ENCODE results near the gene ZBTB7C.

ZBTB7C gene

GRCh38 chr18:48136051-48136826 lies 272.9 kb downstream of the ZBTB7C start:
- no peak overlapping the region for H3K27ac ChIP-seq
- TF ChIP-seq ZFX (IDR thresholded peaks at IDR 0.05) (no peak), CTCF (conservative IDR thresholded peaks at IDR 0.05) (no peak)

GRCh38 chr18:48135436-48135966 lies 273.7 kb downstream of the ZBTB7C start:
- H3K27ac ChIP-seq: no peak overlapping the region
- TF ChIP-seq CTCF (conservative IDR thresholded peaks at IDR 0.05) (no peak), ZFX (IDR thresholded peaks at IDR 0.05) (no peak)

DNA sequence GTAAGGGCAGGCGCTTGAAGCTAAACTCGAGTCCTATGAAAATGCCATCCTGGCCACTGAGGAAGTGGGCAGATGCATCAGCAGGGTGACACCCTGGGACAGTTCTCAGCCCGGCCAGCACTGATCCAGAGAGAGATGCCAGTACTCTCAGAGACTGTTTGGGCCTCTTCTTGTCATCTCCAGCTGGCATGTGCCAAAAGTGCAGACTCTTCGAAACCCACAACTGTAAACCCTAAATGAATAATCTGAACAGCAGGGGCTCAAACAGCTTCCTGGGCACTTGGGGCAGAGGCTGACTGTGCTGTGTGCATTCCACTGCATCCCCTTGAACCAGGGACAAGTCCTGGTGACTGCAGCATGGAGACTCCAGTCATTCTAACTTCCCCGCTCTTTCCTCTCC lies 274.6 kb downstream of the ZBTB7C start:
- no peak for TF ChIP-seq CTCF (conservative IDR thresholded peaks at IDR 0.05)
- no peak for TF ChIP-seq ZFX (IDR thresholded peaks at IDR 0.05)
- H3K27ac ChIP-seq: peak overlapping the region; percentile 61

DNA sequence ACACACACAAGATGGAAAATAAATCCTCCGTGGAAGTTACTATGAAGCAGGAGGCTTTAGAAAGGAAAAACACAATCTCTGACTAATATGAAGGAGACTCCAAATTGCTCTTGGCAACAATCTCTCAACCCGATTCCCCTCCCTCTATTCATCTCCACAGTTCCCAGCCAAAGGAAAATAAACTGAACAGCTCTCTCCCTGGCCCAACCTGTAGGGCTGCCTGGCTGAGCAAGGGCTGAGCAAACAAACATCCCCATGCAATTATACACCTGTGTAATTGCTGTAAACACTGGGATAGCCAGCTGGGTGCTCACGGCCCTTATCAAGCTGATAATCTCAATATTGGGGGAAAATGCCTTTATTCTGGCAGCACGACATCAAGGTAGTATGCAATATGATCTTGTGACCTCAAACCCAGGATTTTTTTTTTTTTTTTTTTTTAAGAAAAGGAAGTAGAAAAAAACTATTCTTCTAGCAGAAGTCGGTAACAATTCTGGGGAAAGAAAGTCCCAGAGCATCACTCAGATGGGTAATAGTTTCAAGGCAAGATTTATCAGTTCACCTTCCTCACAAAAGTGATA lies 275.4 kb downstream of the ZBTB7C start:
- peak overlapping the region; percentile 61; the same call in 1 of the 2 replicates for H3K27ac ChIP-seq
- TF ChIP-seq ZFX (IDR thresholded peaks at IDR 0.05) (no peak), CTCF (conservative IDR thresholded peaks at IDR 0.05) (no peak)

DNA sequence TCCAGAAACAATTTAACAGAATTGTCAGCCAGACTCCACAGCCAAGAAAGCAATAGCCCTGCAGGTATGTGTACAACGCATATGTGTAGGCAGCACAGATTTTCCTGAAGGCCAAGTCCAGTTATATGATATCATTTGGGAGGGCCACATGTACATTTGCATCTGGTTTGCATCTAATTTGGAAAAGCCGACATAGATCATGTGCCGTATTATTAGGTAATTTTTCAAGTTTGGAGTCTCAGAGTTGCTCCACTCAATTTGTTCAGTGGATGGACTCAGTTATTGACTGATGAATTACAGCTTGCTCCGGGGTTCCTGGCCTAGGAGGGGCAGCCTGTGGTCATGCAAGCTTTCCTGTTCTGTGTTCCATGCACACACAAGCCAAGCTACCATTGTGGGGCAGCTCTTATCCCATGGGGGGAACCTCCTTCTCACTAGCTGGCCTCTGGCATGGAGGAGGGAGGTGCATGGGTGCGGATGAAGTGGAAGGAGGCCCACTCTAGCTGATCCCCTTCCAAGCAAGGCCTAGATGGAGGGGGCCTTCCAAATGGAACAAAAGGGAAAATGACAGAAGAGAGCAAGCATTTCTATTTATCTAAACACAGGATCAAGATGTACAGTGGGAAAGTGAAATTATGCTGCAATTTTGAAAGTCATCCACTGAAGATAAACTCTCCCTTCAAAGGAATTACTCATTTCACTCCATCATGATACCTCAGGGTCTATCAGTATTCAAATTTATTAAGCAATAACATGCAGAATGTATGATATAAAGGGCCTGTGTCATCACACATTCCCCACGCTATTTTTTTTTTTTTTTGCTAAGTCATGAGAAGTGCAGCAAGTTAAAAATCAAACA lies 276.2 kb downstream of the ZBTB7C start:
- H3K27ac ChIP-seq: peak overlapping the region; percentile 82
- TF ChIP-seq CTCF (conservative IDR thresholded peaks at IDR 0.05) (no peak), ZFX (IDR thresholded peaks at IDR 0.05) (no peak)

GRCh38 chr18:48131042-48131441 lies 278.1 kb downstream of the ZBTB7C start:
- TF ChIP-seq CTCF (conservative IDR thresholded peaks at IDR 0.05) (no peak), ZFX (IDR thresholded peaks at IDR 0.05) (no peak)

More at GRCh38 chr18:48131042-48131441, 278.1 kb downstream of the ZBTB7C start:
- H3K27ac ChIP-seq: no peak overlapping the region
